ENCODE data around the gene CCND3. TPM values are rescaled to one million over a fixed set of nuclear protein-coding genes. Genes with fewer than 3 reads are reported as not detected.
A peak's percentile ranks its signal among the peaks of the same experiment; 100 is the strongest.

CCND3 gene
- polyA plus RNA-seq, 2 of the 4 experiments (the other 2 are of a cell fraction) = 112 to 228 TPM

DNA sequence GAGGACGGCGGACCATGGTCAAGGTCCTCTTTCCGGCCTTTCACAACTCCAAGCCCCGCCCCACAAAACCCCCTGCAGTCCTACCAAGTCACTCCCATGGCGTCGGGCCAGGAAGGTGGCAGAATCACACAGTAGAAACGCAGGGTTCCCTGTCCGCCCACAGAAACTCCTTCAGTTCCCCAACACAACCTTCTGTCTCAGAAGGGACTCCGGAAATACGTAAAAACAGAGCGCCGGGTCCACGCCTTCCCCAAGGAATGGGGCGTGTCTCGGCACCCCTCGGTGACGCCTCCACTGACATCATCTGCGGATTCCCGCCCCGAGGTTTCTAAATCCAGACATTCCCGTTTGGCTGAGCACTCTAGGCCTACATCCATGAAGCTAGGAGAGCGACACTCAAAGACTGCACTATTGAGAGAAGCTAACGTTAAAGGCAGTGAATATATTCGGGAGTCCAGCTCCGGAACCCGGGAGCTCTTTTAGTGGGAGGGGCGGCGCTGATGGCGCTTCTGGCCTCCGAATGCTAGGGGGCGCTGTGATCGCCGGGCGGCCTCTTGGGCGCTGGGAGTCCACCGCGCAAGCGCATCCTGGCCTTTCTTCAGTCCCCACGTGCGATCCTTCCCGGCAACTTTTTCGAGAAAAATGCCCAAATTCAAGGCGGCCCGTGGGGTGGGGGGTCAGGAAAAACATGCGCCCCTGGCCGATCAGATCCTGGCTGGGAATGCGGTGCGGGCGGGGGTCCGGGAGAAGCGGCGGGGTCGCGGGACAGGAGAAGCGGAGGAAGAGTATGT is 20.5 kb downstream of the CCND3 start, which contains the start of the genes BYSL and MED20 (continued):
- TF ChIP-seq, protein P1, sequence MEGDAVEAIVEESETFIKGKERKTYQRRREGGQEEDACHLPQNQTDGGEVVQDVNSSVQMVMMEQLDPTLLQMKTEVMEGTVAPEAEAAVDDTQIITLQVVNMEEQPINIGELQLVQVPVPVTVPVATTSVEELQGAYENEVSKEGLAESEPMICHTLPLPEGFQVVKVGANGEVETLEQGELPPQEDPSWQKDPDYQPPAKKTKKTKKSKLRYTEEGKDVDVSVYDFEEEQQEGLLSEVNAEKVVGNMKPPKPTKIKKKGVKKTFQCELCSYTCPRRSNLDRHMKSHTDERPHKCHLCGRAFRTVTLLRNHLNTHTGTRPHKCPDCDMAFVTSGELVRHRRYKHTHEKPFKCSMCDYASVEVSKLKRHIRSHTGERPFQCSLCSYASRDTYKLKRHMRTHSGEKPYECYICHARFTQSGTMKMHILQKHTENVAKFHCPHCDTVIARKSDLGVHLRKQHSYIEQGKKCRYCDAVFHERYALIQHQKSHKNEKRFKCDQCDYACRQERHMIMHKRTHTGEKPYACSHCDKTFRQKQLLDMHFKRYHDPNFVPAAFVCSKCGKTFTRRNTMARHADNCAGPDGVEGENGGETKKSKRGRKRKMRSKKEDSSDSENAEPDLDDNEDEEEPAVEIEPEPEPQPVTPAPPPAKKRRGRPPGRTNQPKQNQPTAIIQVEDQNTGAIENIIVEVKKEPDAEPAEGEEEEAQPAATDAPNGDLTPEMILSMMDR (IDR thresholded peaks at IDR 0.05) = peak; percentile 81
- TF ChIP-seq RCOR1 (IDR thresholded peaks at IDR 0.05; ENCODE audit: low read depth, low read length) (no peak), GATA3 (IDR thresholded peaks at IDR 0.05; ENCODE audit: borderline replicate concordance) (no peak), RFX5 (IDR thresholded peaks at IDR 0.05) (peak; percentile 22; the same call in 1 of the 2 replicates), JUN (IDR thresholded peaks at IDR 0.05) (peak; percentile 37 to 51; a peak in 4 of 5 replicates), RNF2 (IDR thresholded peaks at IDR 0.05; ENCODE audit: borderline replicate concordance, low read depth) (no peak), EHF (CRISPR knock-in tag; IDR thresholded peaks at IDR 0.05) (no peak), TP53 (CRISPR knock-in tag; IDR thresholded peaks at IDR 0.05) (0 out of 2 replicates have a peak, but pooled peaks have one; percentile 30), FOSB (CRISPR knock-in tag; IDR thresholded peaks at IDR 0.05) (no peak), SMC3 (IDR thresholded peaks at IDR 0.05) (peak; percentile 6; the same call in 1 of the 3 replicates), ZC3H11A (IDR thresholded peaks at IDR 0.05) (no peak)
- TF ChIP-seq, protein P2, sequence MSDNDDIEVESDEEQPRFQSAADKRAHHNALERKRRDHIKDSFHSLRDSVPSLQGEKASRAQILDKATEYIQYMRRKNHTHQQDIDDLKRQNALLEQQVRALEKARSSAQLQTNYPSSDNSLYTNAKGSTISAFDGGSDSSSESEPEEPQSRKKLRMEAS (IDR thresholded peaks at IDR 0.05) = peak; percentile 96

DNA sequence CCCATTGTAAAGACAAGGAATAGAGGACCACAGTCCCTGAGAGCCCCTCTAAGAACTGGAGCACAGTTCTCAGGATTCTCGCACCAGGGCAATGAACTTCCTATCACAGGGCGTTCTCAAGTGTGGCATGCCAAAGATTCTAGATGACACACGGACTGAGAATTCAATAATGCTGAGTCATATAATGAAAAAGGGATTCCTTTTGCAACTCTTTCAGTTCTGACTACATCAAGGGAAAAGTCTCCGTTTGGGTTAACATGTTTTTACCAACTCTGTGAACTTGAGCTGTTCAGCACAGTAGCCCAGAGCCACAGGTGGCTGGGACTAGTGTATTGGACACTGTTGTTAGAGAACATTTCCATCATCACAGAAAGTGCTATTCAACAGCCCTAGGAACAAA is 24.1 kb downstream of the CCND3 start:
- Histone ChIP-seq H3K4me3 (peak overlapping the region; percentile 16; the same call in 1 of the 3 replicates), H3K9me3 (no peaks in the 10 kb centered on the region), H3K4me1 (peaks cover 39% of the 10 kb centered on the region), H3K27ac (peak overlapping the region; percentile 85 to 90), H3K4me2 (peak overlapping the region; percentile 68)
- 3% methylated on average over 4 of the region's 4 CpGs for WGBS (ENCODE audit: missing lambda C conversion rate)
- ChIA-PET POLR2A (interaction anchor here (0.6 kb wide), 1 partner anchor 393 kb away, joined by 3 read pairs; no protein-coding TSS in a partner anchor), CTCF (interaction anchor here (1.6 kb wide), 1 partner anchor 126 kb away, joined by 5 read pairs; no protein-coding TSS in a partner anchor)
- peak; percentile 60 to 67 for ATAC-seq
- TF ChIP-seq, protein P3, sequence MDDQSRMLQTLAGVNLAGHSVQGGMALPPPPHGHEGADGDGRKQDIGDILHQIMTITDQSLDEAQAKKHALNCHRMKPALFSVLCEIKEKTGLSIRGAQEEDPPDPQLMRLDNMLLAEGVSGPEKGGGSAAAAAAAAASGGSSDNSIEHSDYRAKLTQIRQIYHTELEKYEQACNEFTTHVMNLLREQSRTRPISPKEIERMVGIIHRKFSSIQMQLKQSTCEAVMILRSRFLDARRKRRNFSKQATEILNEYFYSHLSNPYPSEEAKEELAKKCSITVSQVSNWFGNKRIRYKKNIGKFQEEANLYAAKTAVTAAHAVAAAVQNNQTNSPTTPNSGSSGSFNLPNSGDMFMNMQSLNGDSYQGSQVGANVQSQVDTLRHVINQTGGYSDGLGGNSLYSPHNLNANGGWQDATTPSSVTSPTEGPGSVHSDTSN (IDR thresholded peaks at IDR 0.05) = no peak
- TF ChIP-seq HEYL (CRISPR knock-in tag; IDR thresholded peaks at IDR 0.05) (no peak), CHD4 (IDR thresholded peaks at IDR 0.05; ENCODE audit: borderline replicate concordance) (no peak), GATA3 (IDR thresholded peaks at IDR 0.05; ENCODE audit: borderline replicate concordance) (peak; percentile 59; the same call in 1 of the 2 replicates), HOXB5 (CRISPR knock-in tag; IDR thresholded peaks at IDR 0.05) (0 out of 2 replicates have a peak, but pooled peaks have one; percentile 7), FOSL2 (IDR thresholded peaks at IDR 0.05) (peak; percentile 76), FOSL2 (CRISPR knock-in tag; IDR thresholded peaks at IDR 0.05) (peak; percentile 94), NFE2L2 (conservative IDR thresholded peaks at IDR 0.05; ENCODE audit: low read length) (peak; percentile 99), EP300 (IDR thresholded peaks at IDR 0.05) (peak in 1 of 2 experiments; percentile 60; a peak in 1 of 5 replicates), JUN (IDR thresholded peaks at IDR 0.05) (peak in 1 of 2 experiments; percentile 59; a peak in 2 of 5 replicates), JUNB (IDR thresholded peaks at IDR 0.05) (peak; percentile 76), MAFK (IDR thresholded peaks at IDR 0.05; ENCODE audit: partially characterized antibody) (peak; percentile 100), CEBPB (IDR thresholded peaks at IDR 0.05) (peak in 1 of 2 experiments; percentile 74; a peak in 2 of 4 replicates)
- TF ChIP-seq, protein P2 (IDR thresholded peaks at IDR 0.05) = peak; percentile 40; the same call in 1 of the 2 replicates
- DNase-seq (ENCODE audit: low read depth in 1 of 2, low spot score in 1 of 2) = peak; percentile 72 to 84
- FAIRE-seq = no peak

All from A549 (cell line).